IPS DF 6.9 (cell line): ENCODE results near the gene NLRP10.
"Not testable (repeated sequence)": the region's sequence is repeated elsewhere in the genome, so short reads cannot be mapped to it uniquely, and the experiment has no call there.

Source experiments
- DNase-seq: peaks from one replicate; pipeline ENCODE4 v3.0.0-alpha.2; 2013; ENCODE audit warnings: low read depth, low spot score
- H3K27ac ChIP-seq: one replicate; pipeline ENCODE4 v1.5.1; 2013; ENCODE audit warnings: low read length, control low read depth
- H3K27me3 ChIP-seq: 2 replicates; pipeline ENCODE4 v1.6.1; 2013; ENCODE audit warnings: mild to moderate bottlenecking, low read length; ENCODE audit not compliant: control insufficient read depth, insufficient read depth
- H3K36me3 ChIP-seq: 2 replicates; pipeline ENCODE4 v1.6.1; 2013; ENCODE audit warnings: low read length; ENCODE audit not compliant: control insufficient read depth, insufficient read depth
- H3K4me1 ChIP-seq: 2 replicates; pipeline ENCODE4 v1.6.1; 2013; ENCODE audit warnings: low read length; ENCODE audit not compliant: control insufficient read depth, insufficient read depth
- H3K4me3 ChIP-seq: 2 replicates; pipeline ENCODE4 v1.5.1; 2013; ENCODE audit warnings: mild to moderate bottlenecking, low read length
- H3K9me3 ChIP-seq: 2 replicates; pipeline ENCODE4 v1.6.1; 2013; ENCODE audit warnings: low read length, inconsistent platforms; ENCODE audit not compliant: control insufficient read depth, insufficient read depth
- WGBS: extraction: QIAGEN DNeasy Blood & Tissue Kit; methylation state at CpG from one replicate; pipeline ENCODE4 v1.1.7; 2013; ENCODE audit warnings: mixed read lengths, missing lambda C conversion rate; ENCODE audit not compliant: insufficient read length, insufficient coverage; 5-methylcytosine and 5-hydroxymethylcytosine counted together

Gene NLRP10

GRCh38 chr11:8002676-8003075, 37.4 kb upstream of the NLRP10 start:
- WGBS = no CpG with 5 or more reads among the region's 1 CpG
- peaks cover 5% of the 10 kb centered on the region; the same call in 1 of the 2 replicates for H3K36me3 ChIP-seq
- no peak overlapping the region for H3K27ac ChIP-seq
- H3K4me3 ChIP-seq = no peak overlapping the region
- no peaks in the 10 kb centered on the region; the same call in 1 of the 2 replicates for H3K9me3 ChIP-seq
- DNase-seq = no peak
- H3K4me1 ChIP-seq = no peaks in the 10 kb centered on the region
- H3K27me3 ChIP-seq = no peaks in the 10 kb centered on the region

- Histone ChIP-seq H3K27me3 (no peaks in the 10 kb centered on the region), H3K4me3 (no peak overlapping the region), H3K36me3 (peaks cover 16% of the 10 kb centered on the region; the same call in 1 of the 2 replicates), H3K9me3 (no peaks in the 10 kb centered on the region; the same call in 1 of the 2 replicates), H3K27ac (no peak overlapping the region), H3K4me1 (no peaks in the 10 kb centered on the region)
- WGBS = 100% methylated on average over 1 of the region's 5 CpGs
- DNase-seq = no peak
Measured at GRCh38 chr11:8000390-8000789, 35.1 kb upstream of the NLRP10 start.

- Histone ChIP-seq H3K36me3 (peaks cover 22% of the 10 kb centered on the region), H3K27ac (no peak overlapping the region), H3K4me3 (no peak overlapping the region), H3K9me3 (no peaks in the 10 kb centered on the region; the same call in 1 of the 2 replicates), H3K27me3 (no peaks in the 10 kb centered on the region), H3K4me1 (no peaks in the 10 kb centered on the region)
- no CpG with 5 or more reads among the region's 10 CpGs for WGBS
- DNase-seq = no peak
Measured at GRCh38 chr11:7999795-8000194, 34.5 kb upstream of the NLRP10 start.

GRCh38 chr11:7994581-7995278, 29.5 kb upstream of the NLRP10 start:
- no peak overlapping the region for H3K27ac ChIP-seq
- no peak overlapping the region for H3K4me3 ChIP-seq
- no peak for DNase-seq
- H3K27me3 ChIP-seq = no peaks in the 10 kb centered on the region
- peaks cover 47% of the 10 kb centered on the region for H3K36me3 ChIP-seq
- H3K4me1 ChIP-seq = no peaks in the 10 kb centered on the region
- WGBS = no CpG with 5 or more reads among the region's 6 CpGs
- peaks cover 1% of the 10 kb centered on the region; the same call in 1 of the 2 replicates for H3K9me3 ChIP-seq

GRCh38 chr11:7987560-7987883, 22.3 kb upstream of the NLRP10 start:
- H3K27ac ChIP-seq, H3K27me3 ChIP-seq, H3K36me3 ChIP-seq, DNase-seq, H3K4me1 ChIP-seq, H3K9me3 ChIP-seq: not testable (repeated sequence)
- peak overlapping the region; percentile 93 for H3K4me3 ChIP-seq
- 100% methylated on average over 1 of the region's 13 CpGs for WGBS

- peak; percentile 99 for DNase-seq
- Histone ChIP-seq H3K4me1 (no peaks in the 10 kb centered on the region; the same call in 1 of the 2 replicates), H3K9me3 (no peaks in the 10 kb centered on the region), H3K36me3 (peaks cover under 1% of the 10 kb centered on the region; the same call in 1 of the 2 replicates), H3K27ac (no peak within 1 kb of the TSS), H3K27me3 (no peaks in the 10 kb centered on the region), H3K4me3 (peak within 1 kb of the TSS; percentile 93)
- no CpG with 5 or more reads among the region's 47 CpGs for WGBS
Measured at GRCh38 chr11:7986768-7987559, 21.7 kb upstream of the NLRP10 start, which contains the start of gene EIF3F. TSS of gene EIF3F (plus strand) at chr11:7987337. CDS start at chr11:7987353, 16 bp downstream.

GRCh38 chr11:7983832-7984590, 18.8 kb upstream of the NLRP10 start:
- H3K27ac ChIP-seq = no peak overlapping the region
- no peak for DNase-seq
- H3K27me3 ChIP-seq = no peaks in the 10 kb centered on the region
- no peaks in the 10 kb centered on the region for H3K9me3 ChIP-seq
- no peaks in the 10 kb centered on the region; the same call in 1 of the 2 replicates for H3K4me1 ChIP-seq
- no CpG with 5 or more reads among the region's 7 CpGs for WGBS
- no peak overlapping the region for H3K4me3 ChIP-seq
- H3K36me3 ChIP-seq = no peaks in the 10 kb centered on the region

- no CpG with 5 or more reads among the region's 1 CpG for WGBS
- no peak for DNase-seq
- H3K36me3 ChIP-seq = no peaks in the 10 kb centered on the region
- no peaks in the 10 kb centered on the region for H3K27me3 ChIP-seq
- no peak overlapping the region for H3K27ac ChIP-seq
- no peak overlapping the region for H3K4me3 ChIP-seq
- no peaks in the 10 kb centered on the region for H3K4me1 ChIP-seq
- no peaks in the 10 kb centered on the region for H3K9me3 ChIP-seq
Measured at GRCh38 chr11:7982582-7983119, 17.4 kb upstream of the NLRP10 start.

GRCh38 chr11:7981619-7982157, 16.4 kb upstream of the NLRP10 start:
- Histone ChIP-seq H3K9me3 (no peaks in the 10 kb centered on the region), H3K36me3 (no peaks in the 10 kb centered on the region), H3K4me3 (no peak overlapping the region), H3K27me3 (no peaks in the 10 kb centered on the region), H3K4me1 (no peaks in the 10 kb centered on the region), H3K27ac (no peak overlapping the region)
- no peak for DNase-seq
- no CpG with 5 or more reads among the region's 1 CpG for WGBS
